HG02642 (cell line): Measurements from ENCODE around the gene TTLL6.
"Not testable (repeated sequence)": the region's sequence is repeated elsewhere in the genome, so short reads cannot be mapped to it uniquely, and the experiment has no call there.

Source experiments
- ATAC-seq: cut with Tn5 transposase; IDR thresholded peaks from one replicate; pipeline ENCODE4 v1.9.1; 2021; ENCODE audit warnings: mild to moderate bottlenecking; ENCODE audit not compliant: unreplicated experiment, poor library complexity

The TTLL6 gene

GRCh38 chr17:48818361-48818841 is 1.4 kb upstream of the TTLL6 start:
- no peak for ATAC-seq

- ATAC-seq: no peak
These were observed 623 bp downstream of the TTLL6 start for GRCh38 chr17:48816438-48816773.

DNA sequence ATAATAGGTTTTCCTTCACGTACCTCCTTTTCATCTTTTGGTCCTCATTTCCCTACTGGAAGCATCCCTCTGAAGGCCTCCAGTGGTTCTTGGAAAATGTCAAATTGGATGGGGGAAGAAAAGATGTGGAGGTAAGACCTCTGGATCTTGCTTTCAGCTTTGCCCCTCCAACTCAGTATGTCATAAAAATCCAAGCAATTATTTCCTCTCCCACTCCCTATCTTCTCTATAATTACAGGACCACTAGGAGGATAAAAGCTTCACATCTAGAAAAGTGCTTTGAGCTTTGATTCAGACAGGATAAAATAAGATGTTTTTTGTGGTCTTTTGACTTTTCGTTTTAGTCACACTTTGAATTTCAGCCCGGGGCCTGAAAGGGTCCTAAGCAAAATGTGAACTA is 1.7 kb downstream of the TTLL6 start:
- no peak for ATAC-seq

GRCh38 chr17:48814504-48814903 is 2.5 kb downstream of the TTLL6 start:
- ATAC-seq: no peak

DNA sequence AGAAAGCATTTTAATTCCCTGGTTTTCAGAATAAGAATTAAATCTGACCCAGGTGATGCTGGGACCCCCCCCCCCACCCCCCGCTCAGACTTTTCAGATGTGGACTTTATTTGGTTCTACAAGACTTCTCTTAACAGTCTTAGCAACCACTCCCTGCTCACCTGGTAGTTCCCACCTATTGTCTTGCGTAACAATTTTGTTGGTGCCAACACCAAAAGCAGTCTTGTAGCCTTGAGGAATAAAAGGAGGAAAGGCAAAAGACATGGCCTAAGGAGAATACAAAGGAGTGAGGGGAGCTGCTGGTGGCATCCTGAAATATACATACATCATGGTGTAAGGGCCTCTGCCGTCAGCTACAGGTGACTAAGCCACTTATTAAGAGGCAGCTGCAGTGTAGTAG is 5.0 kb downstream of the TTLL6 start:
- no peak for ATAC-seq

- ATAC-seq: no peak
These were observed 7.8 kb downstream of the TTLL6 start for GRCh38 chr17:48809182-48809581.

DNA sequence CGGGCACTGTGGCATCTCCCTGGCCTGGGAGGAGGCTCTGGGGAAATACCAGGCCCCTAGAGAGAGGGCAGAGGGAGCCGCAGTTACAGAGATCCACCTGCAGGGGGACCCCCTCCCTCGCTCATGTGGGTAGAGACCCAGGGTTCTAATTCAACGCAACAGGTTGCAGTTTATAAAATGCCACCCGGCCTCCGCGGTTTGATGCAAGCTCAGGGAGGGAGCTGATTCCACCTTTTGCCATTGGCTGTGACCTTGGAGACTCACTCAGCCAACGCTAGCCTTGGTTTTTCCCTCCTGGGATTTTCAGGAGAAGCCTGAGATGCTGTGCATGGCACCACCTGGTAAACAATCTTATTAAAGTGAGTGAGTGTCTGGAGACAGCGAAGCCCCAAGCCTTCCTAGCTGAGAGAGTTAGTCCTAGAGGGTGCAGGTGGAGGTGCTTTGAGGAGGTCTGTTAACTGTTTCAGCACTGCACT is 12.1 kb downstream of the TTLL6 start:
- ATAC-seq: peak; percentile 57

DNA sequence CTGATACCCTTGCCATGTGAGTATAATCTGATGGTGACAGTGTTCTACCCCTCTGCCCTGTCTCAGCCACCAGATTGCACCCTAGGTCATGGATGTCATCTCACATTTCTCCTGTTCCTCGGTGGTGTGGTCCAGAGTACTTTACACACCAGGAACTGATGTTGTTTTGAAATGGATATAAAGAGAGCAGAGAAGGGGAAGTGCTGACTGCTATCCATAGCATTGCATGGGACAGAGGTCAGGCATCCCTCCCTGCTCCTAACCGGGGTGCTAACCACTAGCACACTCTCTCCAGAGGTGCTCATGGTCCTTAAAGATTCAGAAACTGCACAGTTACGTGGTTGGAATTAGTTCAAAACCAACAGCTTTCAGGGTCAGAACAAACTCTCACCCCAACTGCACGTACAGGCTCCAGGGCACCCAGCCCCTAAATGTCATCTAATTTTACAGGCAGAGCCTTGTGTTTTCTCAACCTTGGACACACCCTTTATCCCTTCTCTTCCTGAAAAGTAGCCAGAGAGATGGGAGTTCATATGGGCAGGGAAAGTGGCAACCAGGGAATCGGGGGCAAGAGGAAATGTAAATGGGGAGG is 16.3 kb downstream of the TTLL6 start:
- ATAC-seq: no peak

- no peak for ATAC-seq
These were observed 17.8 kb downstream of the TTLL6 start for GRCh38 chr17:48799069-48799723.

- not testable (repeated sequence) for ATAC-seq
These were observed 20.9 kb downstream of the TTLL6 start for GRCh38 chr17:48796163-48796522.

DNA sequence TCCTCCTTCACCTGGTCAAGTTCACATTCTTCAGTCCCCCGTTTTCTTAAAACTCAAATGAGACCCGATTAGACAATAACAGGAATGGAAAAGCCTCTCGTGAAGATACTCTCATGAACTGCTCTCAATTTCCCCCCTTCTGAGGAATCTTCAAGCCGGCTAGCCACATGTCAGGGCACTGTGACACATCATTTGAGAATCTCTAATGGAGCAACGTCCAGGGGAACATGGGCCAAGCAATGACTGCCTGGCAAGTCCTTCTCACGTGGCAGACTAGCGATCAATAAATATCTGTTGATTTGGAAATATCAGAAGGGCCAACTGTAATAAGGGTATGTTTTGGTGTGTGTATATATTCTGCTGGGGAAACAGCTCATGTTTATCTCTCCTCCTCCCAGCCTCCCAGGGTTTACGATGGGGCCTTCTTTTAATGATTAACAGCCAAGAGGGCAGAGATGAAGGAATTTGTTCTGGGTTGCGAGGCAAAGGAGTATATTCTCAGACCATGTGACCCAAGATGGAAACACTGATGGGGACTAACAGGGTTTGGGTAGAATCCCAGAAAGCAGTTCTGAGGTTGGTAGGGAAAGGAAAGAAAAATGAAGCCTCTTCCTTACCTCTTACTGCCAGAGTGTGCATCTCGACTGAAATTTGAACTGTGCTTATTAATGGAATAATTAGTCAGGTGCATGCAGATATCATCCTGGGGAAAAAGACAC is 21.4 kb downstream of the TTLL6 start:
- no peak for ATAC-seq

- ATAC-seq: no peak
These were observed 24.8 kb downstream of the TTLL6 start for GRCh38 chr17:48792033-48792798.

- ATAC-seq: no peak
These were observed 25.6 kb downstream of the TTLL6 start for GRCh38 chr17:48791128-48792032.

DNA sequence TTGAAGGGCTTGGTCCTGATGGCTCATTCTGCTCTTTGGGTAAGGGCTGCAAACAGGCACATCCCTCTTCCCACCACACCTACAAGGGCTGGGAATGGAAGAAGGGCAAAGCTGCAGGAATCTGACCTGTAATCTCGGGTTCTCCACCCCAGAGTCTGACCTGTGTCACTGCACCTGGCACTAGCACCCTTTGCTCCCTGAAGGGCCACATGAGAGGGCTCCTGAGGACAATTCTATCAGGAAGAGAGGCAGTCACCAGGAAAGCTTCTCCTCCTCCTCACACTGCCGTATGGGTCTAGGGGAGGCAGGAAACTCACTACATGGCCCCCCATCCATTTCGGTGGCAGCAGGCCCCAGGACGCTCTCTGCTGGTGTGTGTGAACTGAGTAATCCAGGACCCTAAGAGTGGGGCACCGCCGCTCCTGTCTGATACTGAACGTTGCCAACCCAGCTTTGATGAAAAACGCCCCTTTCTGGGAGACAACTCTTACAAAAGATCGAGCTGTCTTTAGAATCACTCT is 26.4 kb downstream of the TTLL6 start:
- ATAC-seq: no peak

DNA sequence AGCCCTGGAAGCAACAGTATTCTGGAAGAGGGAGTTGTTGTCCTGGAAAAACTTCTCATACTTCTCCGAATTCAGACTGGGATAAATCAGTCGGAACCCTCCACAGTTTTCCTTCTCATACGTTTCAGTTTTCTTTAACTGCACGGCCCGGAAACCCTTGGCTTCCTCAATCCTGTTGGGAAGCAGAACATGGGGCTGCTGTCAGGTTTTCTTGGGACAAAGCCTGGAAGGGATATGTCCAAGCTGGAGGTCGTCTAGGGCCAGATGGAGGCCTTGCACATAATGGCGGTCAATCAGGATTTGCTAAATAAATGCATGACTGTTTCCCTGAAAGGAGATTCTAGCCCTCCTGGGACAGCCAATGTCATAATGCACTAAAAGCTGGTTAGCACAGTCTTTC is 29.2 kb downstream of the TTLL6 start:
- no peak for ATAC-seq

DNA sequence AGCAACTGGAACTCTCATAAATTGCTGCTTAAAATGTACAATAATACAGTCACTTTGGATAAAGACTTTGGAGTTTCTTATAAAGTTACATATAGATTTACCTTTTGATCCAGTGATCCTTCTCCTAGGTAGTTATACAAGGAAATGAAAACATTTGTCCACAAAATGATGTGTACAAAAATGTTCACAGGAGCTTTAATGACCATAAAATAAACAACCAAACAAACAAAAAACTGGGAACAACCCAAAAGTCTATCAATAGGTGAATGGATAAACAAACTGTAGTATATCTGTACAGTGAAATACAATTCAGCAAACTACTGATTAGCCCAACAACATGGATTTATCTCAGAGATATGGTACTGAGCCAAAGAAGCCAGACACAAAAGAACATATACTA is 37.6 kb downstream of the TTLL6 start:
- no peak for ATAC-seq

DNA sequence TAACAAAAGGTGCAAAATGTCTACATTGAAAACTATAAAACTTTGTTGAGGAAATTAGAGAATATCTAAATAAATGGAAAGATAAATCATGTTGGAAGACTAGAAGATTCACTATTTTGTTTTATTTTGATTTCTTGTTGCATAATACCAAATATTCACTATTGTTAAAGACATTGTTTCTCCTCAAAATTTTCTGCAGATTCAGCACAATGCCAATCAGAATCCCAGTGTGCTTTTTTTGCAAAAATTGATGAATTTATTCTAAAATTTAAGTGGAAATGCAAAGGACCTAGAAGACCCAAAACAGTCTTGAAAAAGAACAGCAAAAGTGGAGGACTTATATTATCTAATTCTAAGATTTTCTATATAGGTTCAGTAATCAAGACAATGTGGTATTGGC is 40.4 kb downstream of the TTLL6 start:
- ATAC-seq: no peak

- no peak for ATAC-seq
These were observed 43.8 kb downstream of the TTLL6 start for GRCh38 chr17:48773245-48773644.

DNA sequence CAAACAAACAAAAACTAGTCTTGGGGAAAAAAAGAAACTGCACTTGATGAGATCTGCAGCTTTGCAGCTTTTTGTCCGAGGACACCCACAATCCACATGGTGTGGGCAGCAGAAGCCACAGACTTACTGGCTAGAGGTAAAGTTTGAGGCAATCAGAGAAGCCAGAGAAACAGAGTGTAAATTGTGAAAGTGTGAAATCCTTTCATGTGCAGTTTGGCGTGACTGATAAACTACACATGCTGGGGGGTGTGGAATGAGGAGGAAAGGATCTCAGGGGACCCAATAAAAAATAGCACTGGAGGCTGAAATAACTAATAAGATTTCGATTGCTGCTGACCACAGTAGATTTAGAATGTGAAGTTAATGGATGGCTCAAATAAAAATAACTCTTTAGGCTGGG is 46.1 kb downstream of the TTLL6 start:
- ATAC-seq: no peak
